WERI-Rb-1 (cell line): Measurements from ENCODE around the gene MRC2.

Experiments
- DNase-seq: peaks from one replicate; pipeline ENCODE4 v3.0.0-alpha.2; 2020
- H3K27ac ChIP-seq: fragments of 250-450 bp; sonication (Bioruptor Pico); 2 replicates; pipeline ENCODE4 v1.5.1; 2020; ENCODE audit warnings: mild to moderate bottlenecking, moderate library complexity
- H3K27me3 ChIP-seq: fragments of 250-450 bp; sonication (Bioruptor Pico); 2 replicates; pipeline ENCODE4 v1.5.1; 2021; ENCODE audit warnings: mild to moderate bottlenecking, low read depth, moderate library complexity; ENCODE audit not compliant: insufficient read depth, severe bottlenecking
- H3K36me3 ChIP-seq: fragments of 250-450 bp; sonication (Bioruptor Pico); 2 replicates; pipeline ENCODE4 v1.5.1; 2020; ENCODE audit warnings: mild to moderate bottlenecking, moderate library complexity
- H3K4me3 ChIP-seq: 2 replicates; pipeline ENCODE4 v1.5.1; 2011; ENCODE audit warnings: low read depth, mild to moderate bottlenecking, control low read depth, low read length
- H3K9me3 ChIP-seq: fragments of 250-450 bp; sonication (Bioruptor Pico); 2 replicates; pipeline ENCODE4 v1.5.1; 2021; ENCODE audit warnings: mild to moderate bottlenecking, moderate library complexity; ENCODE audit not compliant: severe bottlenecking
- CTCF ChIP-seq: IDR thresholded peaks from 2 replicates; pipeline ENCODE4 v1.5.1; 2011; ENCODE audit warnings: low read depth, mild to moderate bottlenecking, control low read depth, inconsistent platforms, low read length

Gene MRC2

GRCh38 chr17:62707425-62707739, 79.9 kb downstream of the MRC2 start:
- H3K27me3 ChIP-seq = no peaks in the 10 kb centered on the region
- no peak overlapping the region for H3K4me3 ChIP-seq
- H3K36me3 ChIP-seq = no peaks in the 10 kb centered on the region
- peaks cover 13% of the 10 kb centered on the region for H3K9me3 ChIP-seq
- no peak overlapping the region for H3K27ac ChIP-seq
- TF ChIP-seq CTCF = no peak
- no peak for DNase-seq

DNA sequence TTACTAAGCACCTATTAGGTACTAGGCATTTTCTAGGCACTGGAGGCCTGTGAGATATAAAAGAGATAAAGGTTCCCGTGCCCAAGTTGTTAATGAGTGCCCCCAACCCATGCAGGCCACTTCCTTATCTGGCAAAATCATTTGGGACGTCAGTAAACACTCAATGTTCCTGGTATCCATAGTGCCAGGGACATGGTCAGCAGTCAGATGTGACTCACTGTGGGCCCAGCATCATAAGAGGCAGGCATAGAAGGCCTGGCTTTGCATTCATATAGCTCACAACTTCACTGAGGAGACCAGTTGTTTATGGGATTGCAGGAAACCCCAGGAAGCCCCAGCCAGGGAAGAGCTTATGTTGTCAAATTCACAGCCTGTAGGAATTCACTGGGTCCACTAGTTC, 81.1 kb downstream of the MRC2 start:
- H3K36me3 ChIP-seq = no peaks in the 10 kb centered on the region
- TF ChIP-seq CTCF = no peak
- no peak overlapping the region for H3K27ac ChIP-seq
- DNase-seq = no peak
- H3K9me3 ChIP-seq = peaks cover 13% of the 10 kb centered on the region
- H3K27me3 ChIP-seq = no peaks in the 10 kb centered on the region
- no peak overlapping the region for H3K4me3 ChIP-seq

DNA sequence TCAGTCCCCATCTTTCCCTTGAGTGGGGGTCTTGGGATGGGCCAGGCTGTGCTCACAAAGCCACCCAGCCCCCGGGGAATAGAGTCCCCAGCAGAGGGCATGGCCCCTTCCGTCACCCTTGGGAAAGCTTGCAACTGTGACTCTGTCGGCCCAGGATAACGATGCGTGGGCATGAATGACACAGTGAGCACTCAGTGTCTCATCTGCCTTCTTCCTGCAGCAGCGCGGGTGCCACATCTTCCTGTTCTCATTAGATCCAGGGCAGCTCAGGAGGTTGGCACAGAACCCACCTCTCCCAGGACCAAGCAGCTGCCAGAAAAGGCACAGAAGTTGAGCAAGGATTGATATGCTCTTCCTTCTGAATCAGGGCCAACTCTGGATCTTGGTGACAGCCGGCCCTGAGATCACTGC, 84.7 kb downstream of the MRC2 start:
- peaks cover 12% of the 10 kb centered on the region for H3K9me3 ChIP-seq
- H3K4me3 ChIP-seq = no peak overlapping the region
- no peaks in the 10 kb centered on the region for H3K36me3 ChIP-seq
- no peak for TF ChIP-seq CTCF
- H3K27ac ChIP-seq = no peak overlapping the region
- no peaks in the 10 kb centered on the region for H3K27me3 ChIP-seq
- no peak for DNase-seq

GRCh38 chr17:62713086-62713881, 85.8 kb downstream of the MRC2 start:
- H3K27me3 ChIP-seq = no peaks in the 10 kb centered on the region
- TF ChIP-seq CTCF = no peak
- H3K4me3 ChIP-seq = no peak overlapping the region
- H3K36me3 ChIP-seq = no peaks in the 10 kb centered on the region
- no peak for DNase-seq
- no peak overlapping the region for H3K27ac ChIP-seq
- H3K9me3 ChIP-seq = peaks cover 9% of the 10 kb centered on the region

DNA sequence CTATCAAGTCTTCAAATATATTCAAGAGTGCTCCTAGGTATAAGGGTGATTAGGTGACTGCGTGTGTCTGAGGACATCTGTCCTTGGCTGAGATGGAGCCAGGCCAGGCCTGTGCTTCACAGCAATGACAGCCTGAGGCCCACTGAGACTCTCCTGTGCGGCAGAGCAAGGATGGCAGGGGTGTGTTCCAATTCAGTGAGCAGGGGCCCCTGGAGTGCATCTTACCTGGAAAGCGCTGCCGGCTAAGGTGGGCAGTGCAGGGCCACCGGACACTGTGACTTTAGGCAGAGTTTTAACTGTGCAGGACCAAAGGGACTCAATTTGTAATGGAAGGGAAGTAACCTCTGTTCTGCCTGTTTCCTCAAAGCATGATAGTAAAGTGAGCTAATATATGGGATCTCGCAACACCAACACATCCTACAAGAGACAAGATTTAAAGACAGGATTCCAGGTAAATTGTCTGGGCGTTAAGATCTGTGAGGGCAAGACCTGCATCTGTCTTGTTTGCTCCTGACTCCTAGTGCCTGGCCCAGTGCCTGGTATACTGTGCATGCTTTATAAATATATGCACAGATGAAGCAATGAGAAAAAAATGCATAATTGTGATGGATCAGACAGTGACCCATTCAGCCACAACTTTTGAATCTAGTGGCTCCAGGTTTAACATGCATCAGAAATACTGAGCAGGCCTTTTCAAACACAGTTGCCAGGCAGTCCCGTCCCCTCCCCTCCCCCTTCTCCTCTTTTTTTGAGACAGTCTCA, 86.7 kb downstream of the MRC2 start:
- no peaks in the 10 kb centered on the region for H3K36me3 ChIP-seq
- no peaks in the 10 kb centered on the region for H3K27me3 ChIP-seq
- no peak for TF ChIP-seq CTCF
- no peak overlapping the region for H3K4me3 ChIP-seq
- H3K9me3 ChIP-seq = no peaks in the 10 kb centered on the region
- DNase-seq = no peak
- no peak overlapping the region for H3K27ac ChIP-seq
